HepG2 (cell line): ENCODE measurements around the gene NUDCD2. TPM values are rescaled to one million over a fixed set of nuclear protein-coding genes. Genes with fewer than 3 reads are reported as not detected.

Source experiments
- ARHGAP35 ChIP-seq: sonication (generic); formaldehyde crosslinking; IDR thresholded peaks from 2 replicates; pipeline ENCODE4 v1.9.0; 2022; ENCODE audit warnings: mild to moderate bottlenecking, inconsistent platforms, moderate library complexity, missing genetic modification reagents, borderline replicate concordance
- BCL6 ChIP-seq: IDR thresholded peaks from 2 replicates; pipeline ENCODE4 v1.6.1; 2016; ENCODE audit warnings: missing genetic modification reagents, missing compliant biosample characterization
- GFI1 ChIP-seq: sonication (generic); formaldehyde crosslinking; IDR thresholded peaks from 2 replicates; pipeline ENCODE4 v1.5.0; 2020; ENCODE audit warnings: missing genetic modification reagents, mild to moderate bottlenecking, borderline replicate concordance
- HNRNPUL1 ChIP-seq: fragments of 200-400 bp; formaldehyde crosslinking; IDR thresholded peaks from 2 replicates; pipeline ENCODE4 v1.6.1; 2017; ENCODE audit warnings: low read depth, mild to moderate bottlenecking, low read length, moderate library complexity
- HOXA7 ChIP-seq: sonication (generic); formaldehyde crosslinking; IDR thresholded peaks from 2 replicates; pipeline ENCODE4 v1.8.1; 2022; ENCODE audit warnings: mild to moderate bottlenecking, missing genetic modification reagents, moderate library complexity
- PAF1 ChIP-seq: IDR thresholded peaks from 2 replicates; pipeline ENCODE4 v1.6.1; 2016; ENCODE audit warnings: missing genetic modification reagents, missing compliant biosample characterization
- RARA ChIP-seq: IDR thresholded peaks from 2 replicates; pipeline ENCODE4 v1.6.1; 2016; ENCODE audit warnings: missing genetic modification reagents, missing compliant biosample characterization
- SKI ChIP-seq: fragments of 450-650 bp; IDR thresholded peaks from one replicate; pipeline ENCODE4 v1.6.1; 2018; ENCODE audit warnings: mild to moderate bottlenecking; ENCODE audit not compliant: partially characterized antibody
- ZNF136 ChIP-seq: sonication (generic); formaldehyde crosslinking; IDR thresholded peaks from 2 replicates; pipeline ENCODE4 v1.8.1; 2022; ENCODE audit warnings: low read depth, mild to moderate bottlenecking, moderate library complexity, missing genetic modification reagents
- ZNF205 ChIP-seq: IDR thresholded peaks from 2 replicates; pipeline ENCODE4 v1.6.1; 2018; ENCODE audit warnings: missing biosample characterization, missing genetic modification reagents
- ZNF260 ChIP-seq: sonication (generic); formaldehyde crosslinking; IDR thresholded peaks from 2 replicates; pipeline ENCODE4 v1.4.0; 2020; ENCODE audit warnings: missing genetic modification reagents, low read depth, mild to moderate bottlenecking, borderline replicate concordance
- ZNF543 ChIP-seq: sonication (generic); formaldehyde crosslinking; IDR thresholded peaks from 2 replicates; pipeline ENCODE4 v1.4.0; 2020; ENCODE audit warnings: mild to moderate bottlenecking, missing genetic modification reagents
- ZNF841 ChIP-seq: sonication (generic); formaldehyde crosslinking; IDR thresholded peaks from 2 replicates; pipeline ENCODE4 v1.8.1; 2023; ENCODE audit warnings: missing genetic modification reagents, borderline replicate concordance
- polyA plus RNA-seq, 8 experiments: library from polyadenylated mRNA; depleted of rRNA in 3 of 8; stranded (reverse) in 7 of 8; unstranded in 1 of 8; fragments of >200 nt; fragmentation: Illumina TruSeq in 4 of 8; extraction: Trizol in 4 of 8; gene quantifications; 2 replicates each; pipeline versions ENCODE4 v1.2.1 to v1.2.3, GENCODE V29; 2011 to 2016; ENCODE audit warnings: low read depth in 4 of 8, missing spikeins in 1 of 8, mixed read lengths in 1 of 8; ENCODE audit not compliant: insufficient read depth in 1 of 8
- total RNA-seq, 5 experiments: library from RNA; depleted of rRNA; stranded (reverse); fragments of >200 nt; fragmentation: Illumina TruSeq; extraction: Trizol; gene quantifications; 2 replicates each; pipeline ENCODE4 v1.2.3, GENCODE V29; 2016; ENCODE audit warnings: low read depth in 1 of 5
- TF ChIP-seq, protein P1 (sequence below): sonication (generic); formaldehyde crosslinking; IDR thresholded peaks from 2 replicates; pipeline ENCODE4 v1.5.0; 2020; ENCODE audit warnings: mild to moderate bottlenecking, missing genetic modification reagents, borderline replicate concordance
- TF ChIP-seq, protein P2 (sequence below): sonication (generic); formaldehyde crosslinking; IDR thresholded peaks from 2 replicates; pipeline ENCODE4 v1.4.0; 2020; ENCODE audit warnings: mild to moderate bottlenecking, missing genetic modification reagents, borderline replicate concordance
- TF ChIP-seq, protein P3 (sequence below): sonication (generic); formaldehyde crosslinking; IDR thresholded peaks from 2 replicates; pipeline ENCODE4 v1.9.0; 2021; ENCODE audit warnings: mild to moderate bottlenecking, missing genetic modification reagents

The NUDCD2 gene
- total and polyA plus RNA-seq, 2 of the 13 experiments (the other 11 are each of a cell fraction or from before 2014, with no cell fraction given), result 14.8 to 39.2 TPM

DNA sequence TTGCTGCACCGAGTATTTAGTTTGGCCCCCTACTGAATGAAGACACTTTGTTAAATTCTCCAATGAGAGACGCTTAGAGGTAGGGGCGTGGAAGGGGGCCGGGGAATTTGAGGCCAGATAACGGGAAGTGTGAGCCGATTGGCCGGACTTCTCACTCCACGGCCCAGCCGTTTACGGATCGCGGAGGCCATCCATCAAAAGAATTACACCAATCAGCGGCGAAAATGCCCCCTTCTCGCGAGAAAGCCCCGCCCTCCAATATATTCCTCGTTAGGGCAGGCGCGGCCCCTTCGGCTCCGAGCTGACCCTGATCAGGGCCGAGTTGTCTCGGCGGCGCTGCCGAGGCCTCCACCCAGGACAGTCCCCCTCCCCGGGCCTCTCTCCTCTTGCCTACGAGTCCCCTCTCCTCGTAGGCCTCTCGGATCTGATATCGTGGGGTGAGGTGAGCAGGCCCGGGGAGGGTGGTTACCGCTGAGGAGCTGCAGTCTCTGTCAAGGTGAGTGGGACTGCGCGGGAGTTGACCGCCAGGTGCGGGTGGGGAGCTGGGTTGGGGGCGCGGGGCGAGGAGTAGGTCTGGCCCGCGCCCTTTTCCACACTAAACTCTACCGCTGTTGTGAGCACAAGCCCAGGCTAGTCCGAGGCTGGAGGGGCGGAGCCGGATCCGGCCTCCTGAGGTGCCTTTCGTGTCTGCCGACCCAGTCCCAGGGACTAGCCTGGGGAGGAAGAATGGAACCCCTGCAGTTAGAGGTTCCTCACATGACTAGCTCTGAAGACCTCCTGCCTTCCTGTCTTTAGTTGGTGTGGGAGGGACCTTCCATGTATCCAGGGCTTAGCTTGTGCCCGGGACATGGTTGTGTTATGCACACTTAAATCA lies 22.4 kb downstream of the NUDCD2 start, which contains the start of gene CCNG1 (continued):
- TF ChIP-seq, protein P1, sequence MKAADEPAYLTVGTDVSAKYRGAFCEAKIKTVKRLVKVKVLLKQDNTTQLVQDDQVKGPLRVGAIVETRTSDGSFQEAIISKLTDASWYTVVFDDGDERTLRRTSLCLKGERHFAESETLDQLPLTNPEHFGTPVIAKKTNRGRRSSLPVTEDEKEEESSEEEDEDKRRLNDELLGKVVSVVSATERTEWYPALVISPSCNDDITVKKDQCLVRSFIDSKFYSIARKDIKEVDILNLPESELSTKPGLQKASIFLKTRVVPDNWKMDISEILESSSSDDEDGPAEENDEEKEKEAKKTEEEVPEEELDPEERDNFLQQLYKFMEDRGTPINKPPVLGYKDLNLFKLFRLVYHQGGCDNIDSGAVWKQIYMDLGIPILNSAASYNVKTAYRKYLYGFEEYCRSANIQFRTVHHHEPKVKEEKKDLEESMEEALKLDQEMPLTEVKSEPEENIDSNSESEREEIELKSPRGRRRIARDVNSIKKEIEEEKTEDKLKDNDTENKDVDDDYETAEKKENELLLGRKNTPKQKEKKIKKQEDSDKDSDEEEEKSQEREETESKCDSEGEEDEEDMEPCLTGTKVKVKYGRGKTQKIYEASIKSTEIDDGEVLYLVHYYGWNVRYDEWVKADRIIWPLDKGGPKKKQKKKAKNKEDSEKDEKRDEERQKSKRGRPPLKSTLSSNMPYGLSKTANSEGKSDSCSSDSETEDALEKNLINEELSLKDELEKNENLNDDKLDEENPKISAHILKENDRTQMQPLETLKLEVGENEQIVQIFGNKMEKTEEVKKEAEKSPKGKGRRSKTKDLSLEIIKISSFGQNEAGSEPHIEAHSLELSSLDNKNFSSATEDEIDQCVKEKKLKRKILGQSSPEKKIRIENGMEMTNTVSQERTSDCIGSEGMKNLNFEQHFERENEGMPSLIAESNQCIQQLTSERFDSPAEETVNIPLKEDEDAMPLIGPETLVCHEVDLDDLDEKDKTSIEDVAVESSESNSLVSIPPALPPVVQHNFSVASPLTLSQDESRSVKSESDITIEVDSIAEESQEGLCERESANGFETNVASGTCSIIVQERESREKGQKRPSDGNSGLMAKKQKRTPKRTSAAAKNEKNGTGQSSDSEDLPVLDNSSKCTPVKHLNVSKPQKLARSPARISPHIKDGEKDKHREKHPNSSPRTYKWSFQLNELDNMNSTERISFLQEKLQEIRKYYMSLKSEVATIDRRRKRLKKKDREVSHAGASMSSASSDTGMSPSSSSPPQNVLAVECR, result peak; percentile 81
- peak; percentile 47; the same call in 1 of the 2 replicates for TF ChIP-seq RARA (CRISPR knock-in tag)
- peak; percentile 44; the same call in 1 of the 2 replicates for TF ChIP-seq ZNF205 (CRISPR knock-in tag)
- no peak for TF ChIP-seq HOXA7 (CRISPR knock-in tag)
- TF ChIP-seq ZNF260 (CRISPR knock-in tag), result no peak
- no peak for TF ChIP-seq HNRNPUL1
- TF ChIP-seq ARHGAP35, result no peak
- no peak for TF ChIP-seq GFI1 (CRISPR knock-in tag)
- TF ChIP-seq PAF1 (CRISPR knock-in tag), result no peak
- no peak for TF ChIP-seq ZNF543
- TF ChIP-seq SKI, result no peak
- no peak for TF ChIP-seq ZNF841 (CRISPR knock-in tag)
- TF ChIP-seq ZNF136, result no peak
- peak; percentile 27; the same call in 1 of the 2 replicates for TF ChIP-seq BCL6
- TF ChIP-seq, protein P2, sequence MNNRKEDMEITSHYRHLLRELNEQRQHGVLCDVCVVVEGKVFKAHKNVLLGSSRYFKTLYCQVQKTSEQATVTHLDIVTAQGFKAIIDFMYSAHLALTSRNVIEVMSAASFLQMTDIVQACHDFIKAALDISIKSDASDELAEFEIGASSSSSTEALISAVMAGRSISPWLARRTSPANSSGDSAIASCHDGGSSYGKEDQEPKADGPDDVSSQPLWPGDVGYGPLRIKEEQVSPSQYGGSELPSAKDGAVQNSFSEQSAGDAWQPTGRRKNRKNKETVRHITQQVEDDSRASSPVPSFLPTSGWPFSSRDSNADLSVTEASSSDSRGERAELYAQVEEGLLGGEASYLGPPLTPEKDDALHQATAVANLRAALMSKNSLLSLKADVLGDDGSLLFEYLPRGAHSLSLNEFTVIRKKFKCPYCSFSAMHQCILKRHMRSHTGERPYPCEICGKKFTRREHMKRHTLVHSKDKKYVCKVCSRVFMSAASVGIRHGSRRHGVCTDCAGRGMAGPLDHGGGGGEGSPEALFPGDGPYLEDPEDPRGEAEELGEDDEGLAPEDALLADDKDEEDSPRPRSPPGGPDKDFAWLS (CRISPR knock-in tag), result no peak
- TF ChIP-seq, protein P3, sequence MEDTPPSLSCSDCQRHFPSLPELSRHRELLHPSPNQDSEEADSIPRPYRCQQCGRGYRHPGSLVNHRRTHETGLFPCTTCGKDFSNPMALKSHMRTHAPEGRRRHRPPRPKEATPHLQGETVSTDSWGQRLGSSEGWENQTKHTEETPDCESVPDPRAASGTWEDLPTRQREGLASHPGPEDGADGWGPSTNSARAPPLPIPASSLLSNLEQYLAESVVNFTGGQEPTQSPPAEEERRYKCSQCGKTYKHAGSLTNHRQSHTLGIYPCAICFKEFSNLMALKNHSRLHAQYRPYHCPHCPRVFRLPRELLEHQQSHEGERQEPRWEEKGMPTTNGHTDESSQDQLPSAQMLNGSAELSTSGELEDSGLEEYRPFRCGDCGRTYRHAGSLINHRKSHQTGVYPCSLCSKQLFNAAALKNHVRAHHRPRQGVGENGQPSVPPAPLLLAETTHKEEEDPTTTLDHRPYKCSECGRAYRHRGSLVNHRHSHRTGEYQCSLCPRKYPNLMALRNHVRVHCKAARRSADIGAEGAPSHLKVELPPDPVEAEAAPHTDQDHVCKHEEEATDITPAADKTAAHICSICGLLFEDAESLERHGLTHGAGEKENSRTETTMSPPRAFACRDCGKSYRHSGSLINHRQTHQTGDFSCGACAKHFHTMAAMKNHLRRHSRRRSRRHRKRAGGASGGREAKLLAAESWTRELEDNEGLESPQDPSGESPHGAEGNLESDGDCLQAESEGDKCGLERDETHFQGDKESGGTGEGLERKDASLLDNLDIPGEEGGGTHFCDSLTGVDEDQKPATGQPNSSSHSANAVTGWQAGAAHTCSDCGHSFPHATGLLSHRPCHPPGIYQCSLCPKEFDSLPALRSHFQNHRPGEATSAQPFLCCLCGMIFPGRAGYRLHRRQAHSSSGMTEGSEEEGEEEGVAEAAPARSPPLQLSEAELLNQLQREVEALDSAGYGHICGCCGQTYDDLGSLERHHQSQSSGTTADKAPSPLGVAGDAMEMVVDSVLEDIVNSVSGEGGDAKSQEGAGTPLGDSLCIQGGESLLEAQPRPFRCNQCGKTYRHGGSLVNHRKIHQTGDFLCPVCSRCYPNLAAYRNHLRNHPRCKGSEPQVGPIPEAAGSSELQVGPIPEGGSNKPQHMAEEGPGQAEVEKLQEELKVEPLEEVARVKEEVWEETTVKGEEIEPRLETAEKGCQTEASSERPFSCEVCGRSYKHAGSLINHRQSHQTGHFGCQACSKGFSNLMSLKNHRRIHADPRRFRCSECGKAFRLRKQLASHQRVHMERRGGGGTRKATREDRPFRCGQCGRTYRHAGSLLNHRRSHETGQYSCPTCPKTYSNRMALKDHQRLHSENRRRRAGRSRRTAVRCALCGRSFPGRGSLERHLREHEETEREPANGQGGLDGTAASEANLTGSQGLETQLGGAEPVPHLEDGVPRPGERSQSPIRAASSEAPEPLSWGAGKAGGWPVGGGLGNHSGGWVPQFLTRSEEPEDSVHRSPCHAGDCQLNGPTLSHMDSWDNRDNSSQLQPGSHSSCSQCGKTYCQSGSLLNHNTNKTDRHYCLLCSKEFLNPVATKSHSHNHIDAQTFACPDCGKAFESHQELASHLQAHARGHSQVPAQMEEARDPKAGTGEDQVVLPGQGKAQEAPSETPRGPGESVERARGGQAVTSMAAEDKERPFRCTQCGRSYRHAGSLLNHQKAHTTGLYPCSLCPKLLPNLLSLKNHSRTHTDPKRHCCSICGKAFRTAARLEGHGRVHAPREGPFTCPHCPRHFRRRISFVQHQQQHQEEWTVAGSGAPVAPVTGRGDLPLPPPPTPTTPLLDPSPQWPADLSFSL (CRISPR knock-in tag), result no peak
